GM12878 (cell line): Measurements from ENCODE around the gene SRRM3. TPM values are rescaled to one million over a fixed set of nuclear protein-coding genes. Genes with fewer than 3 reads are reported as not detected.

Experiments
- MTA3 ChIP-seq: IDR thresholded peaks from 2 replicates; pipeline ENCODE4 v1.6.1; 2012; ENCODE audit warnings: low read length, inconsistent platforms, borderline replicate concordance
- YBX1 ChIP-seq: fragments of 450-650 bp; IDR thresholded peaks from 2 replicates; pipeline ENCODE4 v1.6.1; 2016; ENCODE audit warnings: antibody characterized with exemption
- polyA plus RNA-seq, 11 experiments: library from polyadenylated mRNA; depleted of rRNA in 4 of 11; unstranded in 6 of 11; stranded (reverse) in 5 of 11; fragments of >200 nt; fragmentation: Nextera tagmentation in 4 of 11; fragmentation: Illumina TruSeq in 1 of 11; extraction: Ambion mirVana in 4 of 11; extraction: Trizol in 1 of 11; gene quantifications; 1 replicate in 1 of 11; 2 replicates in 10 of 11; pipeline versions ENCODE4 v1.2.1 to v1.2.3, GENCODE V29; 2011 to 2016; ENCODE audit warnings: inconsistent platforms in 2 of 11, missing spikeins in 2 of 11, low read depth in 1 of 11
- total RNA-seq, 4 experiments: library from RNA; depleted of rRNA in 3 of 4; stranded (reverse); fragments of >200 nt in 3 of 4; fragmentation: Illumina TruSeq in 1 of 4; extraction: Trizol in 1 of 4; gene quantifications; 2 replicates each; pipeline versions ENCODE4 v1.2.1 to v1.2.3, GENCODE V29; 2013 to 2021
- TF ChIP-seq, protein P1 (sequence below): fragments of 450-650 bp; IDR thresholded peaks from 2 replicates; pipeline ENCODE4 v1.6.1; 2016; ENCODE audit warnings: mild to moderate bottlenecking
- TF ChIP-seq, protein P2 (sequence below): fragments of 450-650 bp; IDR thresholded peaks from 2 replicates; pipeline ENCODE4 v1.6.1; 2018; ENCODE audit warnings: mild to moderate bottlenecking, low read depth, moderate library complexity; ENCODE audit not compliant: partially characterized antibody

Gene SRRM3
- total and polyA plus RNA-seq, 10 of the 15 experiments (the other 5 are each of a cell fraction or from before 2014, with no cell fraction given), result 0.03 to 0.15 (median 0.05) TPM; not detected in 6

DNA sequence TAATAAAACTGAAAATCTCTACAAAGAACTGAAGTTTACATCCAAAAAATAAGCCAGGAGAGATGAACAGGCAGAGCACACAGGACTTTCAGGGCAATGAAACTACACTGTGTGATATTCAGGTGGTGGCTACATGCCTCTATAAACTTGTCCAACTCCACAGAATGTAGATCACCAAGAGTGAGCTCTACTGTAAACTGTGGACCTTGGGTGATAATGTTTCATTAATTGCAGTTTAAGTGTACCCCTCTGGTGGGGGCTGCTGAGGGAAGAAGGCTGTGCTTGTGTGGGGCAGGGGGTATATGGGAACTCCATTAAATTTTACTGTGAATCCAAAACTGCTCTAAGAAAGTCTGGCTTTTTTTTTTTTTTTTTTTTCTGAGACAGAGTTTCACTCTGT, 134.4 kb downstream of the SRRM3 start (continued):
- TF ChIP-seq, protein P1, sequence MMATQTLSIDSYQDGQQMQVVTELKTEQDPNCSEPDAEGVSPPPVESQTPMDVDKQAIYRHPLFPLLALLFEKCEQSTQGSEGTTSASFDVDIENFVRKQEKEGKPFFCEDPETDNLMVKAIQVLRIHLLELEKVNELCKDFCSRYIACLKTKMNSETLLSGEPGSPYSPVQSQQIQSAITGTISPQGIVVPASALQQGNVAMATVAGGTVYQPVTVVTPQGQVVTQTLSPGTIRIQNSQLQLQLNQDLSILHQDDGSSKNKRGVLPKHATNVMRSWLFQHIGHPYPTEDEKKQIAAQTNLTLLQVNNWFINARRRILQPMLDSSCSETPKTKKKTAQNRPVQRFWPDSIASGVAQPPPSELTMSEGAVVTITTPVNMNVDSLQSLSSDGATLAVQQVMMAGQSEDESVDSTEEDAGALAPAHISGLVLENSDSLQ, result no peak
- TF ChIP-seq, protein P2, sequence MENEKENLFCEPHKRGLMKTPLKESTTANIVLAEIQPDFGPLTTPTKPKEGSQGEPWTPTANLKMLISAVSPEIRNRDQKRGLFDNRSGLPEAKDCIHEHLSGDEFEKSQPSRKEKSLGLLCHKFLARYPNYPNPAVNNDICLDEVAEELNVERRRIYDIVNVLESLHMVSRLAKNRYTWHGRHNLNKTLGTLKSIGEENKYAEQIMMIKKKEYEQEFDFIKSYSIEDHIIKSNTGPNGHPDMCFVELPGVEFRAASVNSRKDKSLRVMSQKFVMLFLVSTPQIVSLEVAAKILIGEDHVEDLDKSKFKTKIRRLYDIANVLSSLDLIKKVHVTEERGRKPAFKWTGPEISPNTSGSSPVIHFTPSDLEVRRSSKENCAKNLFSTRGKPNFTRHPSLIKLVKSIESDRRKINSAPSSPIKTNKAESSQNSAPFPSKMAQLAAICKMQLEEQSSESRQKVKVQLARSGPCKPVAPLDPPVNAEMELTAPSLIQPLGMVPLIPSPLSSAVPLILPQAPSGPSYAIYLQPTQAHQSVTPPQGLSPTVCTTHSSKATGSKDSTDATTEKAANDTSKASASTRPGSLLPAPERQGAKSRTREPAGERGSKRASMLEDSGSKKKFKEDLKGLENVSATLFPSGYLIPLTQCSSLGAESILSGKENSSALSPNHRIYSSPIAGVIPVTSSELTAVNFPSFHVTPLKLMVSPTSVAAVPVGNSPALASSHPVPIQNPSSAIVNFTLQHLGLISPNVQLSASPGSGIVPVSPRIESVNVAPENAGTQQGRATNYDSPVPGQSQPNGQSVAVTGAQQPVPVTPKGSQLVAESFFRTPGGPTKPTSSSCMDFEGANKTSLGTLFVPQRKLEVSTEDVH, result no peak
- no peak for TF ChIP-seq MTA3
- TF ChIP-seq YBX1, result no peak

Other genes starting within 250 kb of the SRRM3 start
- gene TMEM120A, start 207.3 kb upstream of the SRRM3 start, total RNA-seq (2014; rRNA removed), result 11.7 and 12.7 TPM in 2 replicates
- 9.1 and 10.8 TPM in 2 replicates for gene TMEM120A, start 207.3 kb upstream of the SRRM3 start, total RNA-seq (2014; rRNA removed; fragmentation: Illumina TruSeq; extraction: Trizol)
- gene TMEM120A, start 207.3 kb upstream of the SRRM3 start, total RNA-seq (2021), result 18.1 and 21.2 TPM in 2 replicates
- gene TMEM120A, start 207.3 kb upstream of the SRRM3 start, polyA plus RNA-seq (2011; rRNA removed), result 65.5 and 86.6 TPM in 2 replicates
- gene TMEM120A, start 207.3 kb upstream of the SRRM3 start, polyA plus RNA-seq (2014; fragmentation: Illumina TruSeq; extraction: Trizol), result 17.1 and 18.7 TPM in 2 replicates
- gene TMEM120A, start 207.3 kb upstream of the SRRM3 start, polyA plus RNA-seq (2014; fragmentation: Nextera tagmentation; extraction: Ambion mirVana), result 1 to 10 TPM in 1 of 2 experiments, under 1 TPM in 1; 0.43 to 3.7 TPM
- 26.2 and 27.6 TPM in 2 replicates for gene TMEM120A, start 207.3 kb upstream of the SRRM3 start, polyA plus RNA-seq (2014; rRNA removed)
- 10 to 100 TPM; 20.0 to 25.0 TPM for gene TMEM120A, start 207.3 kb upstream of the SRRM3 start, polyA plus RNA-seq (2016; fragmentation: Nextera tagmentation; extraction: Ambion mirVana)
- gene STYXL1, start 153.9 kb upstream of the SRRM3 start, total RNA-seq (2014; rRNA removed), result 40.2 and 43.4 TPM in 2 replicates
- gene STYXL1, start 153.9 kb upstream of the SRRM3 start, total RNA-seq (2014; rRNA removed; fragmentation: Illumina TruSeq; extraction: Trizol), result 38.0 and 38.8 TPM in 2 replicates
- gene STYXL1, start 153.9 kb upstream of the SRRM3 start, total RNA-seq (2021), result 25.6 and 29.3 TPM in 2 replicates
- gene STYXL1, start 153.9 kb upstream of the SRRM3 start, polyA plus RNA-seq (2011; rRNA removed), result 23.8 and 34.6 TPM in 2 replicates
- 44.3 and 58.3 TPM in 2 replicates for gene STYXL1, start 153.9 kb upstream of the SRRM3 start, polyA plus RNA-seq (2014; fragmentation: Illumina TruSeq; extraction: Trizol)
- 10 to 100 TPM; 18.4 to 33.3 TPM for gene STYXL1, start 153.9 kb upstream of the SRRM3 start, polyA plus RNA-seq (2014; fragmentation: Nextera tagmentation; extraction: Ambion mirVana)
- gene STYXL1, start 153.9 kb upstream of the SRRM3 start, polyA plus RNA-seq (2014; rRNA removed), result 39.7 and 46.7 TPM in 2 replicates
- gene STYXL1, start 153.9 kb upstream of the SRRM3 start, polyA plus RNA-seq (2016; fragmentation: Nextera tagmentation; extraction: Ambion mirVana), result 10 to 100 TPM; 61.4 to 65.9 TPM
- gene MDH2, start 153.8 kb upstream of the SRRM3 start, total RNA-seq (2014; rRNA removed), result 237 and 266 TPM in 2 replicates
- gene MDH2, start 153.8 kb upstream of the SRRM3 start, total RNA-seq (2014; rRNA removed; fragmentation: Illumina TruSeq; extraction: Trizol), result 107 and 109 TPM in 2 replicates
- gene MDH2, start 153.8 kb upstream of the SRRM3 start, total RNA-seq (2021), result 351 and 364 TPM in 2 replicates
- gene MDH2, start 153.8 kb upstream of the SRRM3 start, polyA plus RNA-seq (2011; rRNA removed), result 47.7 and 170 TPM in 2 replicates
- gene MDH2, start 153.8 kb upstream of the SRRM3 start, polyA plus RNA-seq (2014; fragmentation: Illumina TruSeq; extraction: Trizol), result 132 and 233 TPM in 2 replicates
- gene MDH2, start 153.8 kb upstream of the SRRM3 start, polyA plus RNA-seq (2014; fragmentation: Nextera tagmentation; extraction: Ambion mirVana), result 100 to 1,000 TPM; 106 to 131 TPM
- 118 and 151 TPM in 2 replicates for gene MDH2, start 153.8 kb upstream of the SRRM3 start, polyA plus RNA-seq (2014; rRNA removed)
- 100 to 1,000 TPM; 491 to 530 TPM for gene MDH2, start 153.8 kb upstream of the SRRM3 start, polyA plus RNA-seq (2016; fragmentation: Nextera tagmentation; extraction: Ambion mirVana)
- gene HSPB1, start 100.8 kb downstream of the SRRM3 start, total RNA-seq (2014; rRNA removed), result 31.9 and 47.8 TPM in 2 replicates
- gene HSPB1, start 100.8 kb downstream of the SRRM3 start, total RNA-seq (2014; rRNA removed; fragmentation: Illumina TruSeq; extraction: Trizol), result 35.4 and 41.2 TPM in 2 replicates
- 181 and 189 TPM in 2 replicates for gene HSPB1, start 100.8 kb downstream of the SRRM3 start, total RNA-seq (2021)
- gene HSPB1, start 100.8 kb downstream of the SRRM3 start, polyA plus RNA-seq (2011; rRNA removed), result 10.4 and 67.5 TPM in 2 replicates
- 1.4 and 41.6 TPM in 2 replicates for gene HSPB1, start 100.8 kb downstream of the SRRM3 start, polyA plus RNA-seq (2014; fragmentation: Illumina TruSeq; extraction: Trizol)
- 10 to 100 TPM; 13.7 to 56.5 TPM for gene HSPB1, start 100.8 kb downstream of the SRRM3 start, polyA plus RNA-seq (2014; fragmentation: Nextera tagmentation; extraction: Ambion mirVana)
- 134 and 182 TPM in 2 replicates for gene HSPB1, start 100.8 kb downstream of the SRRM3 start, polyA plus RNA-seq (2014; rRNA removed)
- 100 to 1,000 TPM; 279 to 297 TPM for gene HSPB1, start 100.8 kb downstream of the SRRM3 start, polyA plus RNA-seq (2016; fragmentation: Nextera tagmentation; extraction: Ambion mirVana)
- 26.0 and 26.4 TPM in 2 replicates for gene YWHAG, start 157.1 kb downstream of the SRRM3 start, total RNA-seq (2014; rRNA removed)
- gene YWHAG, start 157.1 kb downstream of the SRRM3 start, total RNA-seq (2014; rRNA removed; fragmentation: Illumina TruSeq; extraction: Trizol), result 77.4 and 79.7 TPM in 2 replicates
- 153 and 157 TPM in 2 replicates for gene YWHAG, start 157.1 kb downstream of the SRRM3 start, total RNA-seq (2021)
- 59.6 and 75.1 TPM in 2 replicates for gene YWHAG, start 157.1 kb downstream of the SRRM3 start, polyA plus RNA-seq (2011; rRNA removed)
- gene YWHAG, start 157.1 kb downstream of the SRRM3 start, polyA plus RNA-seq (2014; fragmentation: Illumina TruSeq; extraction: Trizol), result 125 and 130 TPM in 2 replicates
- 10 to 100 TPM; 20.2 to 27.2 TPM for gene YWHAG, start 157.1 kb downstream of the SRRM3 start, polyA plus RNA-seq (2014; fragmentation: Nextera tagmentation; extraction: Ambion mirVana)
- 55.4 and 61.8 TPM in 2 replicates for gene YWHAG, start 157.1 kb downstream of the SRRM3 start, polyA plus RNA-seq (2014; rRNA removed)
- 10 to 100 TPM; 24.3 to 26.1 TPM for gene YWHAG, start 157.1 kb downstream of the SRRM3 start, polyA plus RNA-seq (2016; fragmentation: Nextera tagmentation; extraction: Ambion mirVana)
- 0.34 and 0.65 TPM in 2 replicates for gene SSC4D, start 207.8 kb downstream of the SRRM3 start, total RNA-seq (2014; rRNA removed)
- gene SSC4D, start 207.8 kb downstream of the SRRM3 start, total RNA-seq (2014; rRNA removed; fragmentation: Illumina TruSeq; extraction: Trizol), result 0.14 and 0.18 TPM in 2 replicates
- 0.41 and 0.72 TPM in 2 replicates for gene SSC4D, start 207.8 kb downstream of the SRRM3 start, total RNA-seq (2021)
- 0.24 TPM in 2 replicates for gene SSC4D, start 207.8 kb downstream of the SRRM3 start, polyA plus RNA-seq (2011; rRNA removed)
- gene SSC4D, start 207.8 kb downstream of the SRRM3 start, polyA plus RNA-seq (2014; fragmentation: Illumina TruSeq; extraction: Trizol), result 0.21 and 0.25 TPM in 2 replicates
- under 1 TPM in 1 of 2 experiments, not detected in 1; 0.11 TPM for gene SSC4D, start 207.8 kb downstream of the SRRM3 start, polyA plus RNA-seq (2014; fragmentation: Nextera tagmentation; extraction: Ambion mirVana)
- 0.08 and 0.29 TPM in 2 replicates for gene SSC4D, start 207.8 kb downstream of the SRRM3 start, polyA plus RNA-seq (2014; rRNA removed)
- under 1 TPM; 0.63 to 0.79 TPM for gene SSC4D, start 207.8 kb downstream of the SRRM3 start, polyA plus RNA-seq (2016; fragmentation: Nextera tagmentation; extraction: Ambion mirVana)
- gene ZP3, start 223.1 kb downstream of the SRRM3 start, total RNA-seq (2014; rRNA removed), result 3.0 and 5.2 TPM in 2 replicates
- gene ZP3, start 223.1 kb downstream of the SRRM3 start, total RNA-seq (2014; rRNA removed; fragmentation: Illumina TruSeq; extraction: Trizol), result 2.7 and 3.3 TPM in 2 replicates
- gene ZP3, start 223.1 kb downstream of the SRRM3 start, total RNA-seq (2021), result 2.2 and 3.0 TPM in 2 replicates
- 0.07 and 0.39 TPM in 2 replicates for gene ZP3, start 223.1 kb downstream of the SRRM3 start, polyA plus RNA-seq (2011; rRNA removed)
- 1.6 and 3.0 TPM in 2 replicates for gene ZP3, start 223.1 kb downstream of the SRRM3 start, polyA plus RNA-seq (2014; fragmentation: Illumina TruSeq; extraction: Trizol)
- gene ZP3, start 223.1 kb downstream of the SRRM3 start, polyA plus RNA-seq (2014; fragmentation: Nextera tagmentation; extraction: Ambion mirVana), result 1 to 10 TPM; 2.0 to 5.1 TPM
- gene ZP3, start 223.1 kb downstream of the SRRM3 start, polyA plus RNA-seq (2014; rRNA removed), result 0.90 and 2.0 TPM in 2 replicates
- gene ZP3, start 223.1 kb downstream of the SRRM3 start, polyA plus RNA-seq (2016; fragmentation: Nextera tagmentation; extraction: Ambion mirVana), result 1 to 10 TPM; 1.6 to 2.9 TPM